DOHH2 (cell line): ENCODE data around the gene LVRN.

ENCODE experiments used
- H3F3A ChIP-seq: fragments of 200-600 bp; sonication (generic), shearing (Covaris generic); 2 replicates; pipeline ENCODE4 v1.6.0; 2016; ENCODE audit warnings: antibody characterized with exemption, mild to moderate bottlenecking; ENCODE audit not compliant: control insufficient read depth, insufficient read depth
- H3K27ac ChIP-seq: fragments of 200-600 bp; sonication (generic); 2 replicates; pipeline ENCODE4 v1.5.1; 2014; ENCODE audit warnings: low read depth, mild to moderate bottlenecking, low read length, moderate library complexity
- H3K27me3 ChIP-seq: fragments of 200-600 bp; sonication (generic); 2 replicates; pipeline ENCODE4 v1.6.1; 2014; ENCODE audit warnings: mild to moderate bottlenecking, low read length, mixed read lengths; ENCODE audit not compliant: control insufficient read depth
- H3K36me3 ChIP-seq: fragments of 200-600 bp; sonication (generic); 2 replicates; pipeline ENCODE4 v1.6.1; 2014; ENCODE audit warnings: mild to moderate bottlenecking, low read length, moderate library complexity, mixed read lengths; ENCODE audit not compliant: control insufficient read depth
- H3K4me1 ChIP-seq: fragments of 200-600 bp; sonication (generic); 2 replicates; pipeline ENCODE4 v1.6.1; 2014; ENCODE audit warnings: mild to moderate bottlenecking, low read length, mixed read lengths; ENCODE audit not compliant: control insufficient read depth
- H3K4me2 ChIP-seq: fragments of 200-600 bp; sonication (generic); 2 replicates; pipeline ENCODE4 v1.6.0; 2014; ENCODE audit warnings: mild to moderate bottlenecking, low read length, moderate library complexity
- H3K4me3 ChIP-seq: fragments of 200-600 bp; sonication (generic); 2 replicates; pipeline ENCODE4 v1.5.1; 2014; ENCODE audit warnings: mild to moderate bottlenecking, low read length, mixed read lengths
- H3K79me2 ChIP-seq: fragments of 200-600 bp; sonication (generic); 2 replicates; pipeline ENCODE4 v1.6.1; 2014; ENCODE audit warnings: mild to moderate bottlenecking, low read length, mixed read lengths; ENCODE audit not compliant: control insufficient read depth
- H3K9me2 ChIP-seq: fragments of 200-600 bp; sonication (generic); replicated peaks from 2 replicates; pipeline ENCODE4 v1.6.1; 2014; ENCODE audit warnings: mild to moderate bottlenecking, low read length, mixed read lengths; ENCODE audit not compliant: control insufficient read depth
- H3K9me3 ChIP-seq: fragments of 200-600 bp; sonication (generic); 2 replicates; pipeline ENCODE4 v1.6.1; 2014; ENCODE audit warnings: antibody characterized with exemption, low read length, mixed read lengths; ENCODE audit not compliant: control insufficient read depth, insufficient read depth
- H4K20me1 ChIP-seq: fragments of 200-600 bp; sonication (generic); 2 replicates; pipeline ENCODE4 v1.6.0; 2014; ENCODE audit warnings: low read depth, mild to moderate bottlenecking, antibody characterized with exemption, low read length, moderate library complexity; ENCODE audit not compliant: control insufficient read depth, insufficient read depth
- CTCF ChIP-seq: fragments of 200-600 bp; sonication (generic); IDR thresholded peaks from one replicate; pipeline ENCODE4 v1.5.1; 2014; ENCODE audit warnings: antibody characterized with exemption, mild to moderate bottlenecking, low read depth, low read length; ENCODE audit not compliant: poor library complexity, severe bottlenecking
- EZH2phosphoT487 ChIP-seq: fragments of 200-600 bp; sonication (generic); IDR thresholded peaks from 2 replicates; pipeline ENCODE4 v1.6.1; 2017; ENCODE audit warnings: borderline replicate concordance, mild to moderate bottlenecking, antibody characterized with exemption, low read length, moderate library complexity, mixed read lengths

LVRN gene

GRCh38 chr5:116068028-116068632 is 105.9 kb downstream of the LVRN start:
- Histone ChIP-seq H3K27ac (no peak overlapping the region), H3K9me3 (no peaks in the 10 kb centered on the region), H3K27me3 (no peaks in the 10 kb centered on the region), H3K4me3 (no peak overlapping the region), H3K4me2 (peak overlapping the region; percentile 1; the same call in 1 of the 2 replicates), H3K79me2 (no peaks in the 10 kb centered on the region), H3K9me2 (no peaks in the 10 kb centered on the region), H4K20me1 (no peaks in the 10 kb centered on the region), H3K4me1 (peaks cover 16% of the 10 kb centered on the region), H3F3A (no peaks in the 10 kb centered on the region), H3K36me3 (no peaks in the 10 kb centered on the region)
- TF ChIP-seq EZH2phosphoT487 (no peak), CTCF (peak; percentile 82)

GRCh38 chr5:116071211-116071610 is 108.9 kb downstream of the LVRN start:
- Histone ChIP-seq H3K27ac (no peak overlapping the region), H3K4me2 (no peak overlapping the region), H3K9me2 (no peaks in the 10 kb centered on the region), H3K4me1 (peaks cover 27% of the 10 kb centered on the region), H3F3A (0 out of 2 replicates have a peak, but pooled peaks cover 6% of the 10 kb centered on the region), H3K4me3 (no peak overlapping the region), H3K9me3 (no peaks in the 10 kb centered on the region), H3K36me3 (no peaks in the 10 kb centered on the region), H3K27me3 (no peaks in the 10 kb centered on the region), H4K20me1 (no peaks in the 10 kb centered on the region), H3K79me2 (no peaks in the 10 kb centered on the region)
- TF ChIP-seq CTCF (no peak), EZH2phosphoT487 (no peak)

GRCh38 chr5:116075191-116075831 is 113.0 kb downstream of the LVRN start:
- Histone ChIP-seq H3K79me2 (no peaks in the 10 kb centered on the region), H3K36me3 (no peaks in the 10 kb centered on the region), H3K9me2 (no peaks in the 10 kb centered on the region), H3F3A (0 out of 2 replicates have a peak, but pooled peaks cover 6% of the 10 kb centered on the region), H3K27me3 (no peaks in the 10 kb centered on the region), H3K4me3 (peak overlapping the region; percentile 8), H3K27ac (peak overlapping the region; percentile 12), H3K9me3 (no peaks in the 10 kb centered on the region), H3K4me2 (peak overlapping the region; percentile 48), H3K4me1 (peaks cover 31% of the 10 kb centered on the region), H4K20me1 (no peaks in the 10 kb centered on the region)
- TF ChIP-seq EZH2phosphoT487 = no peak
- no peak for TF ChIP-seq CTCF
